ENCODE measurements around the gene CCDC149. TPM values are rescaled to one million over a fixed set of nuclear protein-coding genes. Genes with fewer than 3 reads are reported as not detected.

CCDC149 gene
- polyA plus RNA-seq, 1 experiment = 10.2 TPM

DNA sequence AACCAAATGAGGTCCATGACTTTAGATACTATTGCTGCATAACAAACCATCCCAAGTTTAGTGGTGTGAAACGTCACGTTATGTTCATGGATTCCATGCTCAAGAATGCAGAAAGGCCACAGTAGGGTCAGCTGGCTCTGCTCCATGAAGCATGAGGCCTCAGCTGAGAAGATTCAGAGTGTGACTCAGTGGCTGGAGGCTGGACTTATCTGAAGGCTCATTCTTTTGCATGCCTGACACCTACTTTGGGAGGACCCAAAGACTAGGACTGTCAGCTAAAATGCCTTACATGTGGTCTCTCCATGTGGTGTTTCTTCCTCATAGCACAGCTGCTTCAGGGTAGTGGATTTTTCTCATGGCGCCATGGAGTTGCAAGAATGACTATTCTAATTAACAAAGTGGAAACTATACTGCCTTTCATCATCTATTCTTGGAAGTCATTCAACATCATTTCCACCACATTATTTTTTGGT, 11.5 kb upstream of the CCDC149 start:
- DNase-seq (ENCODE audit: low read depth) = peak; percentile 96
- Histone ChIP-seq H3K36me3 (ENCODE audit: control insufficient read depth, insufficient read depth, low read length) (no peaks in the 10 kb centered on the region), H3K27me3 (ENCODE audit: control insufficient read depth, insufficient read depth, low read length) (peaks cover 7% of the 10 kb centered on the region), H3K4me3 (ENCODE audit: low read depth, low read length) (no peak overlapping the region)
- CTCF ChIA-PET = interaction anchor here (1.2 to 1.5 kb wide), 3 partner anchors 9 to 448 kb away, joined by 3 to 10 read pairs (median 3); no protein-coding TSS in a partner anchor
- TF ChIP-seq, protein P1, sequence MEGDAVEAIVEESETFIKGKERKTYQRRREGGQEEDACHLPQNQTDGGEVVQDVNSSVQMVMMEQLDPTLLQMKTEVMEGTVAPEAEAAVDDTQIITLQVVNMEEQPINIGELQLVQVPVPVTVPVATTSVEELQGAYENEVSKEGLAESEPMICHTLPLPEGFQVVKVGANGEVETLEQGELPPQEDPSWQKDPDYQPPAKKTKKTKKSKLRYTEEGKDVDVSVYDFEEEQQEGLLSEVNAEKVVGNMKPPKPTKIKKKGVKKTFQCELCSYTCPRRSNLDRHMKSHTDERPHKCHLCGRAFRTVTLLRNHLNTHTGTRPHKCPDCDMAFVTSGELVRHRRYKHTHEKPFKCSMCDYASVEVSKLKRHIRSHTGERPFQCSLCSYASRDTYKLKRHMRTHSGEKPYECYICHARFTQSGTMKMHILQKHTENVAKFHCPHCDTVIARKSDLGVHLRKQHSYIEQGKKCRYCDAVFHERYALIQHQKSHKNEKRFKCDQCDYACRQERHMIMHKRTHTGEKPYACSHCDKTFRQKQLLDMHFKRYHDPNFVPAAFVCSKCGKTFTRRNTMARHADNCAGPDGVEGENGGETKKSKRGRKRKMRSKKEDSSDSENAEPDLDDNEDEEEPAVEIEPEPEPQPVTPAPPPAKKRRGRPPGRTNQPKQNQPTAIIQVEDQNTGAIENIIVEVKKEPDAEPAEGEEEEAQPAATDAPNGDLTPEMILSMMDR (IDR thresholded peaks at IDR 0.05; ENCODE audit: insufficient read depth, low read depth, low read length) = no peak
- POLR2A ChIA-PET = interaction anchor here (0.6 to 0.7 kb wide), 2 partner anchors 250 to 351 kb away, joined by 3 to 4 read pairs; no protein-coding TSS in a partner anchor

DNA sequence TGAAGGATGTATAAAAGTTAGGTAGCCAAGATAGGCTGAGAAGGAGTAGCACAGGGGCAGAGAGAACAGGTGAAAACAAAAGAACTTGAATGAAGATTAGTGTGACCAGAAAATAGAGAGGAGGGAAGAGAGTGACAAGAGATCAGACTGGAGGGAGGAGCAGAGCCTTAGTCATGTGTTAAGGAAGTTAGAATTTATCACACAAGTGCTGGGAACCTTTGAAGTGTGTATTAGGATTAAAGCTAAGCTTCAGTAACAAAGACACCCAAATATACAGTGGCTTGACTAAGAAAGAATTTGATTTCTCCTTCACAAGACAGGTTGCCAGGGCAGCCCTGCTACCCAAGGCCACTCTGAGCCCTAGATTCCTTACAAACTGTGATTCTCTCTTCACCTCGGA, 10.7 kb upstream of the CCDC149 start:
- Histone ChIP-seq H3K36me3 (ENCODE audit: control insufficient read depth, insufficient read depth, low read length) (no peaks in the 10 kb centered on the region), H3K27me3 (ENCODE audit: control insufficient read depth, insufficient read depth, low read length) (peaks cover 2% of the 10 kb centered on the region), H3K4me3 (ENCODE audit: low read depth, low read length) (no peak overlapping the region)
- TF ChIP-seq, protein P1 (IDR thresholded peaks at IDR 0.05; ENCODE audit: insufficient read depth, low read depth, low read length) = no peak
- CTCF ChIA-PET = no interaction called here
- POLR2A ChIA-PET = no interaction called here
- DNase-seq (ENCODE audit: low read depth) = no peak

DNA sequence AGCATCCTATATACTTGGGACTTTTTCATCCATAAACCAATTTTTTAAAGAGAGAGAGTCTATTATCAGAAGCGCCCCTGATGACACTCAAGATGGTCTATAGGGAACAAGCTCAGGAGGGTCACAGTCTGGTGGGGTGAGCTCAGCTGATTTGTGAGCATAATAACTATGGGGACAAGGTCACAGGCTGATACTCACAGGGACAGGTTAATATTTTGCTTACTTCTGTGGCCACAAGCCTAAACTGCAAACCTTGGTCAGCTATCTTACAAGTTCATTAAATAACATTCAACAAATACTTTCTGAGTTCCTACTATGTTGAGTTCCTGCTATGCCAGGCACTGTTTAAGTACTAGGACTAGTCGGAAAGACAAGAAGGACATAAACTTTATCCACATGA, 10.2 kb upstream of the CCDC149 start:
- no peak overlapping the region for H3K4me3 ChIP-seq (ENCODE audit: low read depth, low read length)
- CTCF ChIA-PET = no interaction called here
- no peak for DNase-seq (ENCODE audit: low read depth)

DNA sequence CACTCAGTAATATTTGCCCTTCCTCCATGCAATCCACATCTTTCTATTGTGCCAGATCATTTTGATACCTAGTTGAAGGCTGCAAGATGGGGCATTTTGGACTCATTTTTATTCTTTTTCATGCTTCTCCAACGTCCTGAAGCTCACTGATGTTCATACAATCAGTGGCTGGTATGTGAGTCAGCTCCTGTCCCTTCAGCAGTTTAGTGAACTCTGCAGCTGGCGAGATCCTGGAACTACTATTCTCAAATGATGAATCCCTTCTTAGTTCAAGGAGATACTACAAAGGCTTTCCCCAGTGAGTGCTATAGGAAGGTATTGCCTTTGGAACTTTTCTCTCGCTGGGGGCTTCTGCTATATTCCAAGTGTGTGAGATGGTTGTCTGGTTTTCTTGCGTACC, 9.6 kb upstream of the CCDC149 start:
- ChIA-PET CTCF (no interaction called here), POLR2A (no interaction called here)
- no peaks in the 10 kb centered on the region; the same call in 1 of the 2 replicates for H3K27me3 ChIP-seq (ENCODE audit: control insufficient read depth, insufficient read depth, low read length)
- H3K36me3 ChIP-seq (ENCODE audit: control insufficient read depth, insufficient read depth, low read length) = no peaks in the 10 kb centered on the region
- H3K4me3 ChIP-seq (ENCODE audit: low read depth, low read length) = no peak overlapping the region
- DNase-seq (ENCODE audit: low read depth) = no peak
- TF ChIP-seq, protein P1 (IDR thresholded peaks at IDR 0.05; ENCODE audit: insufficient read depth, low read depth, low read length) = no peak

More for the DNA sequence above, 10.2 kb upstream of the CCDC149 start:
- Histone ChIP-seq H3K27me3 (ENCODE audit: control insufficient read depth, insufficient read depth, low read length) (no peaks in the 10 kb centered on the region; the same call in 1 of the 2 replicates), H3K36me3 (ENCODE audit: control insufficient read depth, insufficient read depth, low read length) (no peaks in the 10 kb centered on the region)
- POLR2A ChIA-PET = no interaction called here
- TF ChIP-seq, protein P1 (IDR thresholded peaks at IDR 0.05; ENCODE audit: insufficient read depth, low read depth, low read length) = no peak

DNA sequence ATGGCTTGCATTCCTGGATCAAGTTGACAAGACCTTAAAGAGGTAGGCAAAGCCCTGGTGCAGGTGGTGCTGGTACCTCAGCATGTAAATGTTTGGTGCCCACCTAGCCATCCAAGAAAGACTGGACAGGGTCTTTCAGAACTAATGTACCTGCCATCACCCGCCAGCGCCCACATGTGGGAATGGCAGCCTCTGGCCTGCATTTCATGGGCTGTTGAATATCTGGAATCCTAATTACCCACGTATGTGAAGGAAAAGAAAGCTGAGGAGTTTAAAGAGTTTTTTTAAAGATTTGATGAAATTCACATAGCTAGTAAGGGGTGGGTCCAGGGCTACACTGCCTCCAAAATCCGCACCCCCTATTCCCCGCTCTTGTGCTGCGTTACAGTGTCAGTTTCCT, 8.6 kb upstream of the CCDC149 start:
- Histone ChIP-seq H3K36me3 (ENCODE audit: control insufficient read depth, insufficient read depth, low read length) (no peaks in the 10 kb centered on the region), H3K27me3 (ENCODE audit: control insufficient read depth, insufficient read depth, low read length) (no peaks in the 10 kb centered on the region), H3K4me3 (ENCODE audit: low read depth, low read length) (no peak overlapping the region)
- ChIA-PET POLR2A (no interaction called here), CTCF (no interaction called here)
- no peak for DNase-seq (ENCODE audit: low read depth)
- TF ChIP-seq, protein P1 (IDR thresholded peaks at IDR 0.05; ENCODE audit: insufficient read depth, low read depth, low read length) = no peak
